ENCODE data around the gene TRIM37.
A peak's percentile ranks its signal among the peaks of the same experiment; 100 is the strongest.
"Not testable (repeated sequence)": the region's sequence is repeated elsewhere in the genome, so short reads cannot be mapped to it uniquely, and the experiment has no call there.

TRIM37 gene

DNA sequence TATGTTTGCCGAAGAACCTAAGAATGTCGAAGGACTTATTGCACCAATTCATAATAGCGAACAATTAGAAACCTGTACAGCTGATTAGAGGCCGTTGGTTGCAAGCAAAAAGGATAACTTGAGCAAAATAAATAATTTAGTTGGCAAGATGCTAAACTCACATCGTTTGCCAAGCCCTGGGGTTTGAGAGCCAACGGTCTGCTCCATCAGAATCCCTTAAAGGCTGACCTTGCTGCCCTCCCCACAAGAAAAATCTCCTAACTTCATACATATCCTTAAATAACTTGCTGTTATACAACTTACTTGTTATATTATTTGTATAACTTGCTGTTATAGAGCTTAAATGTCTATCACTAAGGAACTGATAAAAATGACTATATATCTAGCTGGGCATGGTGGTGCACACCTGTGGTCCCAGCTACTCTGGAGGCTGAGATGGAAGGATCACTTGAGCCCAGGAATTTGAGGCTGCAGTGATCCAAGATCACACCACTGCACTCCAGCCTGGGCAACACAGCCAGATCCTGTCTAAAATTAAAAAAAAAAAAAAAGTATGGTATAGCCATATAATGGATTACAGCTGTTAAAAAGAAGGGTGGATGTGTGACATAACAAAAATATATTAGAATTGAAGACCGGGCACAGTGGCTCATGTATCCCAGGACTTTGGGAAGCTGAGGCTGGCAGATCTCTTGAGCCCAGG lies 1.9 kb upstream of the TRIM37 start:
- DNase-seq, result no peak

DNA sequence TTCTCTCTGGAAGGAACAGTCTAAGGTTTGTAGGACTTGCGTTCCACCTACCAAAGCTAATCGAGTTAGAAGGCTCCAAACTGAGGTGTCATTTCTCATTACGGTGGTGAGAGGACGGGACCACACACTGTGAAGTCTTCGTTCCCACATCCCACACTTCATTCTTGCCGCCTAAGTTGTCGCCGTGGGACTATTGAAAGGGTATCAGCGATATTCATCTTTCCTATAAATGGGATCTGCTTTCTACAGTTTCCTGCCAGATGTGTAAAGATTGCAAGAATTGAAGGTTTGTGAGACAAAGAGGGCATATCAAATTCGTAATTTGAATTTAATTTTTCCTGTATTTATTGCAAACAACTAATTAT lies 608 bp upstream of the TRIM37 start:
- no peak for DNase-seq

DNA sequence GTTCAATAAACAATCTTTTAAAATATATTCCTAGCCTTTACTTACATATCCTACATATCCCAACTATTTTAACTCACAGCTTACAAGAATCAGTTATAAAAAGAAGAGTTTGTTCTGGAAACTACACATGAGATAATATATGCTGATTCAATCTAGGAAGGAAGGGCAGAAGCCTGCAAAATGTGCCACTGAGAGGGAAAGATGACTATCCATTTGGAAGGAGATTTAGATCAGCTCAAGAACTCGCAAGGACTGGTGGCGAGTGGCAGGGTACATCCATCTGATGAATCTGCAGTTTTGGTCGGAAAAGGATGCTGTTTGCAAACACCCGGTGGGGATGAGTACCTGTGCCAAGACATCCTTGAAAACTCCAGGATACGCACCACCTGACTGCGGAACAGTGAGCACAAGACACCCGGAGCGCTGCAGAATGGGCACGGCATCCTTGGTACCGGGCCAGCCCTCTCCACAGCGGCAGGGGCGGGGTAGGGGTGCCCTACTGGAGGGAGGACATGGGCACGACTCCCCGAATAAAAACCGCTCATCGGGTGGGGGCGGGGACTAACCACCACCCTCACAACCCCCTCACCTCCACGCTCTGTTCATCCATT lies 723 bp downstream of the TRIM37 start:
- peak; percentile 71 for DNase-seq

DNA sequence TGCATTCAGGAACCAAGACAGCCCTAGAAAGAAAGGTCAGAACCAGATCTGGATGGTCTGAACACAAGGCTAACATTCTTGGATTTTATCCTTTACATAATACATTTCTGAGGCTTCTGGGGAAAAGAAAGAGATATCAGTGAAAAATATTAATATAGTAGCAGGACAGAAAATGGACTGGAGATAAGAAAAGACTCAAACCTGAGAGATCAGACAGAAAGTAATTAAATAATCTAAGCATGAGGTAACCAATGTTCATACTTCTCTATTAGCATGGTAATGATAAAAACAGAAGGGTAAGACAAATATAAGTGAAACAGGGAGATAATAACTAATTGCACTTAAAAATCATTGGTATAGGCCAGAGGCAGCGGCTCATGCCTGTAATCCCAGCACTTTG lies 5.5 kb downstream of the TRIM37 start:
- DNase-seq, result no peak

DNA sequence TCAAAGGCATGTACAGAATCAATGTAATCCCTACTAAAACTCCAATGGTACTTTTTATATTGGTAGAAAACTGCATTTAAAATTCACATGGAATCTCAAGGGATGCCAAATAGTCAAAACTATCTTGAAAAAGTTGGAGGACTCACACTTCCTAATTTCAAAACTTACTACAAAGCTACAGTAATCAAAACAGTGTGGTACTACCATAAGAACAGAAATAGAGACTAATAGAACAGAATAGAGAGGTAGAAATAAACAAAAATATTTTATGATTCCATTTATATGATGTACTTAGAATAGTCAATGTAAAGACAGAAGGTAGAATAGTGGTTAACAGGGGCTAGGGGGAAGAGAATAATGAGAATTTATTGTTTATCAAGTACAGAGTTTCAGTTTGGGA lies 8.8 kb downstream of the TRIM37 start:
- no peak for DNase-seq

DNA sequence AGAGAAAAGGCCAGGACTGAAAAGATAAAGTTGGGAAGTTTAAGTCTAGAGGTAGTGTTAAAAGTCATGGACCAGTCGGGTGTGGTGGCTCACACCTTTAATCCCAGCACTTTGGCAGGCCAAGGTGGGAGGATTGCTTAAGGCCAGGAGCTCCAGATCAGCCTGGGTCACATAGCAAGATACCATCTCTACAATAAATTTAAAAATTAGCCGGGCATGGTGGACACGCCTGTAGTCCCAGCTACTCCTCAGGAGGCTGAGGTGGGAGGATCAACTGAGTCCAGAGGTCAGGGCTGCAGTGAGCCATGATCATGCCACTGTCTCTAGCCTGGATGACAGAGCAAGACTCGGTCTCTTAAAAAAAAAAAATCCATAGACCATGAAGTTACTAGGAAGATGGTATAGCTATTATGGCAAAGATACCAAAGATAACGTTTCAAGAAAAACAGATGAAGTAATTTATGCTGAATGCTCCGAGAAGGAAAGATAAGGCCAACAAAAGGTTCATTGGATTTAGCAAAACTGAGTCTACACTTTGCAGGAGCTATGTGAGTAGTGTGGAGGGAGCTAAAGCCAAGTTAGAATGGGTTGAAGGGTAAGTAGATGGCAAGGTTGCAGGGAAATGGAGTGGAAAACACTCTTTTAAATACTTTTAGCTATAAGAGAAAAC lies 11.7 kb downstream of the TRIM37 start:
- no peak for DNase-seq

DNA sequence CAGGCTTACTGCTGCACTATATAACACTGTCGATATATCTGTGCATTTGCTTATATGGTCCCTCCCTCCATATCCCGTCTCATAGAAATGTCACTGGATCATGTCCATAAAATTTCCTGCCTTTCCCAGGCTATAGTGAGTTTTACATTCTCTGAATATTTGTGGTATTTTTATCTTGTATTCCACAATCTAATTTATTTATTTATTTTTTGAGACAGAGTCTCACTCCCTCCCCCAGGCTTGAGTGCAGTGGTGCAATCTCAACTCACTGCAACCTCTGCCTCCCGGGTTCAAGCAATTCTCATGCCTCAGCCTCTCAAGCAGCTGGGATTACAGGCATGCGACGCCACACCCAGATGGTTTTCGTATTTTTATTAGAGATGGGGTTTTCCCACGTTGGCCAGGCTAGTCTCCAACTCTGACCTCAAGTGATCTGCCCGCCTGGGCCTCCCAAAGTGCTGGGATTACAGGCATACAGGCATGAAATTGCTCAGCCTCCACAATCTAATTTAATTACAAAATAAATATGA lies 12.9 kb downstream of the TRIM37 start:
- DNase-seq, result no peak

DNA sequence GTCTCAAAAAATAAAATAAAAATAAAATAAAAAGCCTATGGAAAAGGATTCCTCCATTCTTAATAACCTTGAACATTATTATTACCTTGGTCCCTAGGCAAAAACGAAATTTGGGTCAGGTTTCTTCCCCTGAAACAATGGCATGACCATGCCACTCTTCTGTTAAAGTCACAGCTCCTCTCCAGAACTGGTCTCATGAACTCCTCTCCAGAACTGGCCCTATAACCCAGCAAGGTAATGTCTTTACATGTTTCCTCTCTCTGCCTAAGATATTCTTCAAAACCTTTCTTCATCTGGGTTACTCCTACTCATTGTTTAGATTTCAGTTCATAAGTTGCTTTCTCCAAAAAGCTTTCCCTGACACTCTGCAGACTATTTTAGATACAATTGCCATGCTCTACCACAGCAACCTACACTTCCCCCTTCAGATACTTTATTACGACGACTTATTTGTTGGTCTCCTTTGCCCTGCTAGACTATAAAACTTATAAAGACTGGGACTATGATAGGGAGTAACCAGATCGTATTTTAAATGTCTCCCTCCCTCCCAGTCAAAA lies 13.5 kb downstream of the TRIM37 start:
- DNase-seq, result no peak

DNA sequence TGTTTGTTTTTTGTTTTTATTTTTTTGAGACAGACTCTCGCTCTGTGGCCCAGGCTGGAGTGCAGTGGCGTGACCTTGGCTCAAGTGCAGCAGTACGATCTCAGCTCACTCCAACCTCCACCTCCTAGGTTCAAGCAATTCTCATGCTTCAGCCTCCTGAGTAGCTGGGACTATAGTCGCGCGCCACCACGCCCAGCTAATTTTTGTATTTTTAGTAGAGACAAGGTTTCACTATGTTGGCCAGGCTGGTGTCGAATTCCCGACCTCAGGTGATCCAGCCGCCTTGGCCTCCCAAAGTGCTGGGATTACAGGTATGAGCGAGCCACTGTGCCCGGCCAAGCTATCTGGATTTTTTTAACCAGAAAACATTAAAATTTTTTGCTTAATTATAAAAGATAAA lies 16.1 kb downstream of the TRIM37 start:
- not testable (repeated sequence) for DNase-seq

DNA sequence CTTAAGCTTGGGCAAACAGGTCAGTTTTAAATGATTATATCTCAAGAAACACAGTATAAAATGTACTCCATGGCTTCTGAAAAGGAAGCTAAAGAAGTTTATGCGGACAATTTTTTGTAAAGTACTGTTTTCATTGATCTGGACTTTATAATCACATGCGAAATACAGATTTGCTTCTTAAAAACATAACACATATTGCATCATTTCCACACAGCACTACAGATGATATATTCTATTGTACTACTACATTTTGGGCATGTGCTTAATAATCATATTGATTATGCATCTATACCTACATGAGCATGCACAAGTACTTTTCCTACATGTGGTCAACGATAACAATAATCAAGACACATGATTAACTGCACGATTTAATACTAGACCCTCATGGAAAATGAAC lies 22.5 kb downstream of the TRIM37 start:
- DNase-seq, result no peak

DNA sequence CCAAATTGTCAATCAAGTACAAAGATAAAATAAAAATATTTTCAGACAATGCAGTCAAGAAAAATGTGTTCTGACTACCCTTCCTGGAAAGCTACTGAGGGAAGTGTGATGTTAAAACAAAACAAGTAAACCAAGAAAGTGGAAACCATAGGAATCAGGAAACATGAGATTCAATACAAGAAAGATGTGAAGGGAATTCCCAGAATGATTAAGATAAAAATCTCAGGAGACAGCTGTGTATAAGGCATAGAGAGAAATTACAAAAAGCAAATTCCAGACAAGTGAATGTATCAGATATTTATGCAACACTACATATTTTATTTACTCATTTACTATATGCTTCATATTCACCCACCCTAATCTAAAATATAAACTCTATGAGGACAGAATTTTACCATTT lies 32.2 kb downstream of the TRIM37 start:
- no peak for DNase-seq

DNA sequence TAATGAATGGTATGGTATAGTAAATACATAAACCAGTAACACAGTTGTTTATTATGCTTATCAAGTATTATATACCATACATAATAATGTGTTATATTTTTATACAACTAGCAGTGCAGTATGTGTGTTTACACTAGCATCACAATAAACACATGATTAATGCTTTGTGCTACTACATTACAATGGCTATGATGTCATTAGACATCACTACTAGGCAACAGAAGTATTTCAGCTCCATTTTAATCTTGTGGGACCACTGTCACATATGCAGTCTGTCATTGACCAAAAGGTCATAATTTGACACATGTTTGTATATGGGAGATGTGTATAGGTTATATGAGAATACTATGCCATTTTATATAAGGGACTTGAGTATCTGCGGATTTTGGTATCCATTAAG lies 32.7 kb downstream of the TRIM37 start:
- no peak for DNase-seq

DNA sequence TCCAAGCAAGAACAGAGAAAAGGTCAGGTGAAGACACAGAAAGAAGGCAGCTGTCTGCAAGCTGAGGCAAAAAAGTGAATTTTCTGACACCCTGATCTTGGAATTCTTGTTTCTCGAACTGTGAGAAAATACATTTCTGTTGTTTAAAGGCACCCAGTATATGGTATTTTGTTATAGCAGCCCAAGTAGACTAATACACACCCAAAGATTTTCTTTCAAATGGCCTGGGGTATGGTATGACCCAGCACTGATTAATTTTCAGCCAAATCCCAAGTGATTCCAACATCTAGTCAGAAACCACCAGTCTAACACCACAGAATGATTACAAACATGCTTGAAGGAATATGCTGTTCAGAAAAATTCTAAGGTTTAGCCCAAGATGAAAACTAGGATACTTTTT lies 36.8 kb downstream of the TRIM37 start:
- DNase-seq, result no peak

DNA sequence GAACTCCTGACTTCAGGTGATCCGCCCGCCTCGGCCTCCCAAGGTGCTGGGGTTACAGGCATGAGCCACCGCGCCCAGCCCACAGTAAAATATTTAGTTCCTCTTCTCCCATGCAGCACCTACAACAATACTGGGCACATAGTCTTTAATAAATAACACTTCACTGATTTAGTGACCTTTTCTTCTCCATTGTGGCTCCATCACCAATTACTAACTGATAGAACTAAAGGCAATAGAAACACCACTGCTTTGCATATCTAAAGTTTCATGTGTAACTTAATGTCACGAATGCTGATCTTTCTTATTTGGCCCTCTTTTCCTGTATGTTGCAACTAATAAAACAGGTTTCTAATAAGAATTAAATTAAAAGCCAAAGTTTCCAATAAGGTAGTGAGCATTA lies 38.9 kb downstream of the TRIM37 start:
- no peak for DNase-seq

DNA sequence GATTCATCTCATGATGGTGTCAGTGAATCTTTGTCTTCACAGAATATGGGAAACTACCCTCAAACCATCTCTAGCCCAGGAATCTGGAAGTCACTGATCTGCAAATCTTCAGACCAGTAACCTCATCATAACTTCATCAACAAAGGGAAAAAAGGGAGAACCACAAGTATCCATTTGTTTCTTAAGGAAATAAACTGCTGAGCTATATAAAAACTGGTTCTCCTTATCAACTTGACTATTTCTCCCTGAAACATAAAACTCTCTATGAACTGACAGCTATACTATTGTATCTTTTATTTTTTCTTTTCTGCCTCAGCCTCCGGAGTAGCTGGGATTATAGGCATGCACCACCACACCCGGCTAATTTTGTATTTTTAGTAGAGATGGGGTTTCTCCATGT lies 39.3 kb downstream of the TRIM37 start:
- no peak for DNase-seq

DNA sequence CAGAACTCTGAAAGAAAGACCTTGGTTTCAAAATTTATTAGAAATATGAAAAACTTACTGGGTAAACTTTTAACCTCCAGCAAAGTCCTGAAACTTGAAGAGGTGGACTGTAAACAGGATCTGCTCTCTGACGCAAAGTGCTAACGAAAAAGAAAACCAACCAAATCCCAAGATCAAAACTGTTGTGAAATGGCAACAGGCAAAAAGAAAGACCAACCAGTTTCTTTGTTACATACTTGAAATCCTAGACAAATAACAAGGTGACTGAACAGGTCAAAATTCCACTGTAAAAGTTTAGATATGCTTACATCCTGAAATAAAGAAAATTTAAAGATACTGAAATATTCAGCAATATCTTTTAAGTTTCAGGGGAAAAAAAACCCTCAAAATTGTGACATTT lies 44.2 kb downstream of the TRIM37 start:
- no peak for DNase-seq

DNA sequence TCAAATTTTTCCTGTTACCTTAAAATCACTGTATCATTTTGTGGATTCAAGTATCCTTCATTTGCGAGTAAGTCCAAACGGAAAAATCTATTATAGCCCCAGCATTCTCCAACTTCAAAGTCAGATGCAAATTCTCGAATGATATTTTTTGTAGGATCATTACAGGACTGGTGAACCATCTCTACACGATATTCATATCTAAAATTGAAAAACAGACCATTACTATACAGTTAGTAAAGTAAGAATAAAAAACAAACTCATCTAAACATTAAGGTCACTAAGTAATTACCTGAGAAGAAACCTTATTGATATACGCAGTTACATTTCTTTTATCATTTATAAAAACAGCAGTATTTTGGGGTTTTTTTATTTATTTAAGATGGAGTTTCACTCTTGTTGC lies 49.8 kb downstream of the TRIM37 start:
- no peak for DNase-seq

DNA sequence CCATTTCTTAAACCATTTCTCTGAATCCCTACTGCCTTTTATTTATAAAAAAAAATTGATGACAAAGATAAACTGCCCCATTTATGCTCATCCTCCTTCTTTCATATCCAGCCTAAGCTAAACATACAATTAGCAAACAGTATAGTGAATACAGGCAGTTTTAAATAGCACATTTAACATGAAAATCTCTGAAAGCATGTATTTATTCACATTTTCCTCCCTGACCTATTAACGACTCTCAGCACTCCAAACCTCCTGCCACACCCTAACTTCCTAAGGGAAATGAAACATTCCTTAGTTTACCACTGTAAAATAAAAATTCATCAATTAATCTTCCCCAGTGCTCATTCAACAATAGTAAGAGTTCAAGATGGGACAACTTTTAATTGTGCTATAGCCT lies 56.9 kb downstream of the TRIM37 start:
- DNase-seq, result no peak

DNA sequence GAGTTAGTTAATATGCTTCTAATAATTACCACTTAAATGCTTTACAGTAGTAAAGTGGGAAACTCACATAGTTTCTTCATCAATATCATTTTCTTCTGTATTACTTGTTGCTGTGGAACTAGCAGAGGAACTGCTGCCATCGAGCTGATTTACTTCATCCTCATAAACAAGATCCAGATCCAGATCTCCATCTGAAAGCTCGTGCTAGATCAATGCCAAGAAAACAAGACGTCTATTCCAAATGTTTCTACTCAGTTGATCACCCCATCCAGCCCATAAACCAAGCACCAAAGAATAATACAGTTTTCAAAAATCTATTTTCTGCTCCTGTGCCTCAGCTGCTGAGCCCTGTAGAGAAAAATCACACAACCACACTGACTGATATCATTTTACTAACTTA lies 59.1 kb downstream of the TRIM37 start:
- no peak for DNase-seq

DNA sequence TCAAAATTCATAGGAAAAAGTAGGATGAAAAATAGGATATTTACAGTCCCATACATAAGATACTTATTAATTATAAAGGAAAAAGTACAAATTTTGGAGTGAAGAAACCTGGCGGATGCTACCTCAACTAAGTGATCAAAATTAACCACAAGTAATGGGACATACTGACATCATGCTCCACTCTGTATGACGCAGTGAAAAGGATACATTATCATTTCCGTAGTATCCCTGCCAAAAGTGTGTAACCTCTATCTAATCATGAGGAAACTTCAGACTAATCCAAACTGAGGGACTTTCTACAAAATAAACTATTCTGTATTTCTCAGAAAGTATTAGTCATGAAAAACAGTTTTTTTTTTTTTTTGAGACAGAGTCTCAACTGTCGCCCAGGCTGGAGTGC lies 60.5 kb downstream of the TRIM37 start:
- no peak for DNase-seq

DNA sequence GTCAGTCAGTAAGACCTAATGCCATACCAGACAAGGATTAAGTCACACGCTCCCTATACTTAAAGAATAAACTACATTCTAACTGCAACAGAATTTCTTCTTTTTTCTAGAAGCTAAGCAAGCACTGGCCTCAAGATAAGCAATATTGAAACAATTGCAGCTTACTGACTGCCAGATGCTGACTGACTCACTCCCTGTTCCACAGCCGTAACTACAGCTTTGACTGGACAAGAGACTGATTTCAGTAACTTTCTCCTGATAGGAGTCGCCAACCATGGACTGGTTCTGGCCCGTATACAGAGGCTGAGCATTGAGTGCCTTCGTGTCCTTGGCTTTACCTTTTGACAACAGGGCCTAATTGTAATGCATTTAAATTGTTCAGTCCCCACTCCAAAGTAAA lies 67.9 kb downstream of the TRIM37 start:
- no peak for DNase-seq

DNA sequence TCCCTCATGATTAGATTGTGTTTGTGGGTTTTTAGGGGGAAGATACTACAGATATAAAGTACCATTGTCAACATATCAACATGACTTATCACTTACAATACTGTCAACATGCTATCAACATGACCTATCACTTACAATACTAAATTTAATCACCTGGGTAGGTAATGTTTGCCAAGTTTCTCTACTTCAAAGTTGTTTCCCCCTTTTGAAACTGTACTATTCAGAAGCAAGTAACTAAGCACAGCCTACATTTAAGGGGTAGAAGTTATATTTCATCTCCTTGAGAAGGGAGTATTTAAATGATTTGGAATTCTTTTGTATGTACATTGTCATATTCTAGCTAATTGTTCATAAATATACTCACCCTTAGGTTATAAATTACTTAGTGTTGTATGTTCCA lies 68.7 kb downstream of the TRIM37 start:
- DNase-seq, result no peak

DNA sequence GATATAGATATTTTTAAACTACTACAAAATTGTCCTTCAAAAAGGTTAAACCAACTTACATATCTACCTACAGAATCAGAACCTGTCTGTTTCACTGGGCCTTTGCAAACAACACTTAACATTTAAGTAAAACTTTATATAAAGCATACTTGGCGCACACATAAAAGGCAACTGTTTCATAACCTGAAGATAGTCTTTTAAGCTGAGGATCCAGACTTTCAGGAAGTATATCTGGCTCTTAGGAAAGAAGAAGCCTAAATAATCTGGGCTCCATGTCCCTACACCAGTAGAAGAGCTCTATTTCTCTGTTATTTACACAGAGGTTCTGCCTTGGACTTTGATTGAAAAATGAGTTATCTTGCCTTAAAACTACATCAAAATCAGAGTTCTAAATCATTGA lies 75.9 kb downstream of the TRIM37 start:
- no peak for DNase-seq

DNA sequence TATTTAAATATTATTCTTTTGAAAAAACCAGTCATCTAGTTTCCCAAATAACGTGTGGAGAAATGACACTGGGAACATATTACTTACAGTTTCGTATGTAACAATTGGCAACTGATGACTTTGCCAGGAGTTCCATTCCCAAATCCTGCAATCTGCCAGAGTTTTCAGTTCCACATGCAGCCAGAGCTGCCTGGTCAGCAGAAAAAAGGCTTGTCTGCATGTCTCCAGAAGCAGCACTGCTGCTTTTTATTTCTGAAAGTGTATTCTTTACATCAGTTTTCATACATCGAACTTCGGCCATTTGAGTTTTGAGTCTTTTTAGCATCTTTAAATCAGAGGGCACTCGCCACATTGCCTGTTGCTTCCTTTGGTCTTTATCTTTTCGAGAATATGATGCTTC lies 78.4 kb downstream of the TRIM37 start:
- no peak for DNase-seq
